ENCODE data around the gene AFF2.

AFF2 gene

GRCh38 chrX:148813422-148813821 lies 313.0 kb downstream of the AFF2 start:
- DNase-seq (ENCODE audit: insufficient read length, low spot score) (no peak), FAIRE-seq (no peak)

GRCh38 chrX:148813967-148814366 lies 313.6 kb downstream of the AFF2 start:
- FAIRE-seq, result no peak

GRCh38 chrX:148815218-148815961 lies 315.0 kb downstream of the AFF2 start:
- FAIRE-seq, result no peak

More at GRCh38 chrX:148813967-148814366, 313.6 kb downstream of the AFF2 start:
- no peak for DNase-seq (ENCODE audit: insufficient read length, low spot score)

DNA sequence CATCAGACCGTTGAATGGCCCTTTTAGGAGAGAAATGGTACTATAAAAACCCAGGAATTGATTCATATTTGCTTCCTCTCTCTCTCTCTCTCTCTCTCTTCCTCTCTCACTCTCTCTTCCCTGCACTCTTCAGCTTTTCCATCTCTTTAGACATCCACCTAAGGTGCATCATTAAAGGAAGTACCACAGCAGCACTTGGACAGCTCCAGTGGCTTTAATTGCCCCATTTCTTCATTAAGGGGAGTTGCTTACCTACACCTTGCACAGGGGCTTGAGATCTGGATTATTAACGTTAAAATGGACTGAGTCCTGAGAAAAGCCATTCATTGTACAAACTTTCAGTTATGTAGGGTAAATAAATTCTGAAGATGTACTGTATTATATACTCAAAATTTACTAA lies 323.6 kb downstream of the AFF2 start:
- no peak for FAIRE-seq

More at GRCh38 chrX:148815218-148815961, 315.0 kb downstream of the AFF2 start:
- no peak for DNase-seq (ENCODE audit: insufficient read length, low spot score)

GRCh38 chrX:148825696-148826095 lies 325.3 kb downstream of the AFF2 start:
- FAIRE-seq (no peak), DNase-seq (ENCODE audit: insufficient read length, low spot score) (no peak)

More for the DNA sequence above, 323.6 kb downstream of the AFF2 start:
- DNase-seq (ENCODE audit: insufficient read length, low spot score), result no peak

DNA sequence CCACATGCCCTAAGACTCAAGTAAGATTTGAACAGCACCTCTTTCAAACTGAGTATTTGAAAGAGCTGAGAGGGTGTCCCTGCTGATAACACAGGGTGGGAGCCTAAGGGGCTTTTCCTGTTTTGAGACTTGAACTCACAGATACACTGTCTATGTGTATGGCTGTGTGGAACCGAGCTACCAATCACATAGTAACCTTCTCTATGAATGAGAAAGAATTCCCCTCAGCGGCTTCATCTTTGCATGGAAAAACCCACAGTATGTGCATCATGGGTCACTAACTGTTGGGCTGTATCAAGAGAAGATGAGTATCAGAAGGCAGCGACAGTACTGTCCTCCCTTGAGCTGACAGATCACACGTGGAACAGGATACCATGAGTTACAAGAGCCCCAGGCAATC lies 336.3 kb downstream of the AFF2 start:
- no peak for DNase-seq (ENCODE audit: insufficient read length, low spot score)
- FAIRE-seq, result no peak

DNA sequence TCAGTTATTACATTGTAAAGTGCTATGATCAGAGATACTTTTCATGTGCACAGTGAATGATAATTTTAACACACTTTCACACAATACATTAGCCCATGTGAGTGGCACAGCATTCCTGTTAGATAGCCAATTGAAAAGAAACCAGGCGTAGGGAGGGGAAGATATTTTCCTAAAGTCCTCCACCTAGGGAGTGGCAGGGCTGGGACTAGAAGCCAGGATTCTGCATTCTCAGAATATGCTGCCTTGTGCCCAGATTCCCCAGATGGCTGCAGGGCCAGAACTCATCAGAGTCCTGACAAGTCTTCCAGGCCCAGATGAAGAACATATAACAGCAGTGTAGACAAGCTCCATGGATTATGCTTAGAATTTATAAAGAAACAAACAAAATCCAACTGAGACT lies 350.2 kb downstream of the AFF2 start:
- DNase-seq (ENCODE audit: insufficient read length, low spot score), result no peak
- FAIRE-seq, result no peak

- DNase-seq (ENCODE audit: insufficient read length, low spot score) (no peak), FAIRE-seq (no peak)
These were observed 353.9 kb downstream of the AFF2 start for GRCh38 chrX:148854306-148854705.

- DNase-seq (ENCODE audit: insufficient read length, low spot score) (no peak), FAIRE-seq (no peak)
These were observed 356.1 kb downstream of the AFF2 start for GRCh38 chrX:148856505-148856904.

GRCh38 chrX:148865277-148866210 lies 365.1 kb downstream of the AFF2 start:
- FAIRE-seq, result no peak
- DNase-seq (ENCODE audit: insufficient read length, low spot score), result no peak

- DNase-seq (ENCODE audit: insufficient read length, low spot score), result no peak
- FAIRE-seq, result no peak
These were observed 367.2 kb downstream of the AFF2 start for GRCh38 chrX:148867596-148867995.

DNA sequence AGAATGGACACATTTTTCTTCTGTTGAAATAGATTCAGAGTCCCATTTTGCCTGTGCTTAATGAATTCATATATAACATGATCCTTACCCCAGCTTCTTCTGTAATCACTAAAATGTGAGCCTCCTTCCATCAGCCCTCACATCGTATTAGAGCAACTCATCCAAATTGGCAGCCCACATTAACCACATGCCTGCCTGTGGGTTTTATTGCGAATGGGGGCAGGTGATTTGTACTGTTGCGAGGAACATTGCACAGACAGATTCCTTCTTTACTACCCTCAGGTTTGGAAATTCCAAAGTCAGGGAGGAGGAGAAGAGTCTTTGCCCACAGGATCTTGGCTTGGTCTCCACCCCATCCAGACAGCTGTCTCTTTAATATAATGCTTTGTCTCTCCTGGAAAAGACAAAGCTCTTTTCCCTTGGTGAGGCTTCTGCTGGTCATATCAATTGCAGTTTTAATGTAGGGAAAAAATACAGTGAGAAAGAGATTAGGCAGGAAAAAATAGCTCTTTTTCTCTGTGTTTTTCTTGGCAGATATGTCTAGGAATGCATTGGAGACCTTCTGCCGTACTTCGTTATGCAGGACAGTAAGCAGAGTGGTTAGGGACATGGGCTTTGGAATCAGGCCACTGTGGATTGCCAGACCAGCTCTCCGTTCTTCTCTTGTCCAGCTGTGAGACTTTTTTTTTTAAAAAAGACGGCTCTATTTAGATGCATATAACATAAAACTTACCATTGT lies 371.2 kb downstream of the AFF2 start:
- DNase-seq (ENCODE audit: insufficient read length, low spot score) (no peak), FAIRE-seq (no peak)

DNA sequence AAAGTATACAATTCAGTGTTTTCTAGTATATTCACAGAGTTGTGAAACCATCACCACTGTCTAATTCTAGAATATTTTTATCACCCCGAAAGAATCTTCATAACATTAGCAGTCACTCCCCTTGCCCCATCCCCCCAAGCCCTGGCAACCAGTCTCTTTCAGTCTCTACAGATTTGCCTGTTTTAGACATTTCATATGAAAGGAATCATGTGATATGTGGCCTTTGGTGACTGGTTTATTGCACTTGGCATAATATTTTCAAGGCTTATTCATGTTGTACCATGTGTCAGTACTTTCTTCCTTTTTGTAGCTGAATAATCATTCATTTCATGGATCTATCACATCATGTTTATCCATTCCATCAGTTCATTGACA lies 371.7 kb downstream of the AFF2 start:
- FAIRE-seq (no peak), DNase-seq (ENCODE audit: insufficient read length, low spot score) (no peak)

- DNase-seq (ENCODE audit: insufficient read length, low spot score) (no peak), FAIRE-seq (no peak)
These were observed 372.5 kb downstream of the AFF2 start for GRCh38 chrX:148872881-148873280.

DNA sequence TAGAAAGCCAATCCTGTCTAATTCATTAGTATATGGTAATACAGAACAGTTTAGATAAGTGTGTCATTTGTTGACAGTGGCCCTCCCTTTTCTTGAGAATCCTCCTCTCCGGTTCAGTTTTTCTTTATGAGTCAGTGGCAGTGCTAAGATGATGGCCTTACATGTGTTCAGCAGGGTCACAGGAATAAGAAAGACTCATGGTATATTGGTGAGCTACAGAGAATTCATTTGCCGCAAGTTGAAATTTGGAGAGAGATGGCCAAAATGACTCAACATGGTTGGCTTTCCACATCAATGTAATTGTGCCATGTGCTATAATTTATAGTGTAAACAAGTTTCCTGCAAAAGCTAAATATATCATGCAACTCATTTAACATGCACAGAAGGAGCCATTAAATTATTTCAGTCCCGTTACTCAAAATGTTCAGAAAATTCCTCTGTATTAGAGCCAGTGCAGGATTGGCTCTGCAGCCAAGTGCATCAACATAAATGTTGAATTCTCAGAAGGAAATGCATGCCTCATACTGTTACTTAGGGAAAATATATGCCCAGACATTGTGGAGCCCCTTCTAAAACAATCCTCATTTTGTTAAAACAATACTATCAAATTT lies 374.3 kb downstream of the AFF2 start:
- DNase-seq (ENCODE audit: insufficient read length, low spot score), result no peak
- FAIRE-seq, result no peak

DNA sequence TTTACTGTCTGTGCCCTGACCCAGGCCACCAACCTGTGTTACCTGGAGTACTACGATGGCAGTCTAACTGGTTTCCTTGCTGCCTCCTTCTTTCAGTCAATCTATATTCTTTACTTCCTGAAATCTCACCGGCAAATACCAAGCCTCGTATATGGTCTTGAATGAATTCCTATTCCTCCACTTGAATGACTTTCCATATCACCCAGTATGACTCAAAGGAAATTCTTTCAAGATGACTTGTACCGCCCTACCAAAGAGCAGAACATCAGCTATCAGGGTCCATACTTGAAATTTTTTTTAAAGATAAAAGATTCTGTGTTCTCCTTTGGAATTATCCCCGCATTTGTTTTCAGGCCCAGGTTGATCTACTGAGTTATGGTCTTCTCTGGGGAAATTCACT lies 378.0 kb downstream of the AFF2 start:
- no peak for DNase-seq (ENCODE audit: insufficient read length, low spot score)

GRCh38 chrX:148885203-148885602 lies 384.8 kb downstream of the AFF2 start:
- no peak for DNase-seq (ENCODE audit: insufficient read length, low spot score)
- FAIRE-seq, result no peak

More for the DNA sequence above, 378.0 kb downstream of the AFF2 start:
- no peak for FAIRE-seq

GRCh38 chrX:148893395-148893794 lies 393.0 kb downstream of the AFF2 start:
- no peak for DNase-seq (ENCODE audit: insufficient read length, low spot score)
- FAIRE-seq, result no peak

DNA sequence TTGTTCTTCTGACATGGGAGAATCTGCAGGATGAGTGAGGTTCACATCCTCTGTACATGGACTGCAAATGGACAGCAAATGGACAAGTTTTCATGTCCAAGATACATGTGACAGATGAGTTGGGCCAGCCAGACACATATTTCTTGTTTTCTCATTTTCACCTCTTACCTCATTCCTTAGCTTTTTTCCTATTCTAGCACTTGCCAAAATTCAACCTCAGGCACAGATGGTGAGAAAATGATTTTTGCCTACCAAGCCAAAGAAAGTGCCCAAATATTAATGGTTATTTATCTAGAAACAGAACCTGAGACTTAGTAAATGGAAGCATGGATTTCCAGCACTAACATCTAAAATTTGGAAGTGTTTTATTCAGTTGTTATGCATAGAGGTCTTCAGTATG lies 402.2 kb downstream of the AFF2 start:
- FAIRE-seq (no peak), DNase-seq (ENCODE audit: insufficient read length, low spot score) (no peak)

DNA sequence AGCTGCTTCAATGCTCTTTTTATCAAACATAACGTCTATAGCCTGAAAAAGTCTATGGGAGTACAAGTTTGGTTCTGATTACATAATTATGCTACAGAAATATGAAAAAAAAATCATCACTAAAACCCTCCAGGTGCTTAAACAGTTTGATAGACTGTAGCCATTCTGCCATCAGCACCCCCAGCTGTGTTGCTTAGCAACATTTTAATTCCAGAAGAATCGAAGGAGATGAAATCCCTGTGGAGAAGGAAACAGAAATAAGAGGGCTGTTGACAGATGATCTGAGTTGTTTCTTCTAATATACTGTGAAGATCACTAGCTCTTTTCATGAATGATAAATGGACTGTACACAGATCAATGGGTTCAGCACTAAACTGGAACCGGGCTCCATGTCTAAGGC lies 402.8 kb downstream of the AFF2 start:
- DNase-seq (ENCODE audit: insufficient read length, low spot score) (no peak), FAIRE-seq (no peak)

Measured in GM19239 (cell line).